Measurements from ENCODE around the gene BCL2L15. TPM values are rescaled to one million over a fixed set of nuclear protein-coding genes. Genes with fewer than 3 reads are reported as not detected.

BCL2L15 gene
- total RNA-seq, 1 donor from 2014 or later: 0.14 TPM

DNA sequence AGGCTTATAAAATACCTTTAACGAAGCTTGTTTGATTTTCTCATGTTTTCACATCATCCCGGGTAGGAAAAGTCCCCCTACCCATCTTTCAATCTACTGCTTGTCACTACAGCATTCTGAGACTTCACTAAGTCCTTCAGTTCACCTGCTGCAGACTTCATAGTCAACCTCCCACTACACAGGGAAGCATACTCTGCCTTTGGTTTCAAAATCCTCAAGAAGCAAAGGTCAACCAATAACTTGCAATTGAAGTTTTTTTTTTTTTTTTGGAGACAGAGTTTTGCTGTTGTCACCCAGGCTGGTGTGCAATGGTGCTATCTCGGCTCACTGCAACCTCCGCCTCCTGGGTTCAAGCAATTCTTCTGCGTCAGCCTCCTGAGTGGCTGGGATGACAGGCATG lies 11.2 kb downstream of the BCL2L15 start:
- H3K4me3 ChIP-seq (ENCODE audit: insufficient read depth, low read depth, low read length): no peak overlapping the region
- no peak overlapping the region for H3K27ac Mint-ChIP-seq (ENCODE audit: unreplicated experiment)
- H3K4me2 ChIP-seq (ENCODE audit: low read length): no peak overlapping the region
- no peak overlapping the region for H3K4me3 Mint-ChIP-seq (ENCODE audit: unreplicated experiment)
- no peaks in the 10 kb centered on the region for H3K9me3 ChIP-seq (ENCODE audit: insufficient read depth, low read depth, low read length)
- peaks cover 15% of the 10 kb centered on the region for H3K4me1 Mint-ChIP-seq (ENCODE audit: low read depth, unreplicated experiment)
- no peak overlapping the region for H3K9ac ChIP-seq (ENCODE audit: low read length)
- H3K9me3 Mint-ChIP-seq (ENCODE audit: unreplicated experiment): no peaks in the 10 kb centered on the region
- no peak for FAIRE-seq
- H3K27ac ChIP-seq (ENCODE audit: low read depth, low read length): no peak overlapping the region
- no peak for DNase-seq (ENCODE audit: low read depth)
- no peaks in the 10 kb centered on the region for H3K36me3 Mint-ChIP-seq (ENCODE audit: low read depth, unreplicated experiment)
- H4K20me1 ChIP-seq (ENCODE audit: insufficient read depth, low read length): no peaks in the 10 kb centered on the region
- no peaks in the 10 kb centered on the region for H3K36me3 ChIP-seq (ENCODE audit: insufficient read depth, low read length)
- peaks cover 3% of the 10 kb centered on the region for H3K27me3 Mint-ChIP-seq (ENCODE audit: low read depth, unreplicated experiment)
- TF ChIP-seq, protein P1, sequence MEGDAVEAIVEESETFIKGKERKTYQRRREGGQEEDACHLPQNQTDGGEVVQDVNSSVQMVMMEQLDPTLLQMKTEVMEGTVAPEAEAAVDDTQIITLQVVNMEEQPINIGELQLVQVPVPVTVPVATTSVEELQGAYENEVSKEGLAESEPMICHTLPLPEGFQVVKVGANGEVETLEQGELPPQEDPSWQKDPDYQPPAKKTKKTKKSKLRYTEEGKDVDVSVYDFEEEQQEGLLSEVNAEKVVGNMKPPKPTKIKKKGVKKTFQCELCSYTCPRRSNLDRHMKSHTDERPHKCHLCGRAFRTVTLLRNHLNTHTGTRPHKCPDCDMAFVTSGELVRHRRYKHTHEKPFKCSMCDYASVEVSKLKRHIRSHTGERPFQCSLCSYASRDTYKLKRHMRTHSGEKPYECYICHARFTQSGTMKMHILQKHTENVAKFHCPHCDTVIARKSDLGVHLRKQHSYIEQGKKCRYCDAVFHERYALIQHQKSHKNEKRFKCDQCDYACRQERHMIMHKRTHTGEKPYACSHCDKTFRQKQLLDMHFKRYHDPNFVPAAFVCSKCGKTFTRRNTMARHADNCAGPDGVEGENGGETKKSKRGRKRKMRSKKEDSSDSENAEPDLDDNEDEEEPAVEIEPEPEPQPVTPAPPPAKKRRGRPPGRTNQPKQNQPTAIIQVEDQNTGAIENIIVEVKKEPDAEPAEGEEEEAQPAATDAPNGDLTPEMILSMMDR (IDR thresholded peaks at IDR 0.05; ENCODE audit: insufficient read depth, low read depth, low read length): no peak
- no peak for TF ChIP-seq EZH2 (IDR thresholded peaks at IDR 0.05; ENCODE audit: insufficient read depth, low read length)
- H3K4me1 ChIP-seq (ENCODE audit: insufficient read depth, low read length): peaks cover 15% of the 10 kb centered on the region
- no peaks in the 10 kb centered on the region for H3K27me3 ChIP-seq (ENCODE audit: insufficient read depth, low read length)
- no peak overlapping the region for H2AFZ ChIP-seq (ENCODE audit: low read depth, low read length)
- no peaks in the 10 kb centered on the region for H3K79me2 ChIP-seq (ENCODE audit: insufficient read depth, low read length)

DNA sequence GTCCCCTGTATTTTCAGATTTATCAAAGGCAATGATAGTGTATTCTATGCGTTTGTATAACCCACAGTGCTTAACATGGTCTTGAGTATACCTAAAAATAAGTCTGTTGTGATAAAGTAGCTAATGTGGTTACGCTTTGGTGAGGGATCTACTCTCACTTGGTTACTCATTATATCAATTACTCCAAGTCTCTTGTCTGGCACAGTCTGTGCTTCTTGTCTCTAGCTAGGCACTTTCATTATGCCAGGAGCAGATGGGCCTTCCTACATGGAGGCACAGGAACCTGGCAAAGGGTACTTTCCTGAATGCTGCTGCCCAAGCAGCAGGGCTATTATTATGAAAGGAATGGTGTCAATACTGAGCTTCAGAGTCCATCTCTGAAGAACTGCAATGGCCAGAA lies 11.7 kb downstream of the BCL2L15 start:
- Histone ChIP-seq H3K4me2 (ENCODE audit: low read length) (no peak overlapping the region), H3K4me1 (ENCODE audit: insufficient read depth, low read length) (peaks cover 16% of the 10 kb centered on the region), H3K27ac (ENCODE audit: low read depth, low read length) (no peak overlapping the region), H3K79me2 (ENCODE audit: insufficient read depth, low read length) (no peaks in the 10 kb centered on the region), H3K27me3 (ENCODE audit: insufficient read depth, low read length) (no peaks in the 10 kb centered on the region), H3K9me3 (ENCODE audit: insufficient read depth, low read depth, low read length) (no peaks in the 10 kb centered on the region), H3K9ac (ENCODE audit: low read length) (no peak overlapping the region), H2AFZ (ENCODE audit: low read depth, low read length) (no peak overlapping the region), H3K36me3 (ENCODE audit: insufficient read depth, low read length) (no peaks in the 10 kb centered on the region), H4K20me1 (ENCODE audit: insufficient read depth, low read length) (no peaks in the 10 kb centered on the region), H3K4me3 (ENCODE audit: insufficient read depth, low read depth, low read length) (no peak overlapping the region)
- FAIRE-seq (no peak), DNase-seq (ENCODE audit: low read depth) (no peak)
- H3K27ac Mint-ChIP-seq (ENCODE audit: unreplicated experiment): no peak overlapping the region
- no peak overlapping the region for H3K4me3 Mint-ChIP-seq (ENCODE audit: unreplicated experiment)
- no peaks in the 10 kb centered on the region for H3K9me3 Mint-ChIP-seq (ENCODE audit: unreplicated experiment)
- peaks cover 13% of the 10 kb centered on the region for H3K4me1 Mint-ChIP-seq (ENCODE audit: low read depth, unreplicated experiment)
- H3K27me3 Mint-ChIP-seq (ENCODE audit: low read depth, unreplicated experiment): peaks cover 3% of the 10 kb centered on the region
- H3K36me3 Mint-ChIP-seq (ENCODE audit: low read depth, unreplicated experiment): no peaks in the 10 kb centered on the region
- TF ChIP-seq, protein P1 (IDR thresholded peaks at IDR 0.05; ENCODE audit: insufficient read depth, low read depth, low read length): no peak
- no peak for TF ChIP-seq EZH2 (IDR thresholded peaks at IDR 0.05; ENCODE audit: insufficient read depth, low read length)

DNA sequence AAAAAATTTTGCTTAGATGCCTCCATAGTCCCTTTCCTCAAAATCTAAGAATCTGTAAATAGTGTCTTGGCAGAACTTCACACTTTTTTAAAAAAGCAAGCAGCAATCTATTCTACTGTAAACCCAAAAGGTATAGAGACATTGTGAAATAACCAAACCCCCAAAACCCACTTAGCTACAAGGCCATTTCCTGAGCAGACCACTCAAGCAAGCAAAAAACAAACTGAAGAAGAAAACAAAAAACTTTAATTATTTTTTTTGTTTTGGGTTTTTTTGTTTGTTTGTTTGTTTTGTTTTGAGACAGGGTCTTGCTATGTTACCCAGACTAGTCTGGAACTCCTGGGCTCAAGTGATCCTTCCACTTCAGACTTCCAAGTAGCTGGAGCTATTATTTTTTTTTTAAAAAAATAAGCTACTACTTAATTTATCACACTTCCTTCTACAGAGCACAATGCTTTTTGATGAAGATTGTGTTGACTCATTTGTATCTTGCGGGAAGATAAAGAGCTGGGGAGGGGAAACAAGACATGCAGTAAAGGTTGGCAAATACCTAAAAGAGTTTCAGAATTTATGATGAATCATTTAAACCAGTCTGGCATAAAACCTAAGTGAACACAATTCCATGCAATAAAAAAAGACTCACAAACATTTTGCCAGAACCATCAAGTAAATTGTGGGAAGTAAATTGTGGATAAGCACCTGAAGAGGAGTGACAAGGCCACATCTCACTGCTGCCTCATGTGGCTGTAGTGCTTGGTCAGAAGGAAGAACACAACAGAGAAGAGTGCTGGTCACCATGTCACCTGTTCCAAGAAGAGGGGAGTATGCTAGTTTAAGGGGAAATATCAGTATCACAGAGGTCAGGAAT lies 13.1 kb downstream of the BCL2L15 start:
- Histone ChIP-seq H3K79me2 (ENCODE audit: insufficient read depth, low read length) (no peaks in the 10 kb centered on the region), H4K20me1 (ENCODE audit: insufficient read depth, low read length) (no peaks in the 10 kb centered on the region), H3K4me2 (ENCODE audit: low read length) (no peak overlapping the region), H3K9ac (ENCODE audit: low read length) (no peak overlapping the region), H3K4me1 (ENCODE audit: insufficient read depth, low read length) (peaks cover 16% of the 10 kb centered on the region), H3K36me3 (ENCODE audit: insufficient read depth, low read length) (no peaks in the 10 kb centered on the region), H3K9me3 (ENCODE audit: insufficient read depth, low read depth, low read length) (no peaks in the 10 kb centered on the region), H2AFZ (ENCODE audit: low read depth, low read length) (no peak overlapping the region), H3K4me3 (ENCODE audit: insufficient read depth, low read depth, low read length) (no peak overlapping the region), H3K27me3 (ENCODE audit: insufficient read depth, low read length) (no peaks in the 10 kb centered on the region), H3K27ac (ENCODE audit: low read depth, low read length) (no peak overlapping the region)
- Mint-ChIP-seq H3K27ac (ENCODE audit: unreplicated experiment) (no peak overlapping the region), H3K4me1 (ENCODE audit: low read depth, unreplicated experiment) (peaks cover 12% of the 10 kb centered on the region), H3K36me3 (ENCODE audit: low read depth, unreplicated experiment) (no peaks in the 10 kb centered on the region), H3K9me3 (ENCODE audit: unreplicated experiment) (no peaks in the 10 kb centered on the region), H3K4me3 (ENCODE audit: unreplicated experiment) (no peak overlapping the region), H3K27me3 (ENCODE audit: low read depth, unreplicated experiment) (peaks cover 3% of the 10 kb centered on the region)
- DNase-seq (ENCODE audit: low read depth) (peak; percentile 74), FAIRE-seq (no peak)
- TF ChIP-seq, protein P1 (IDR thresholded peaks at IDR 0.05; ENCODE audit: insufficient read depth, low read depth, low read length): peak; percentile 32
- no peak for TF ChIP-seq EZH2 (IDR thresholded peaks at IDR 0.05; ENCODE audit: insufficient read depth, low read length)
